ENCODE results near the gene C1orf87. TPM values are rescaled to one million over a fixed set of nuclear protein-coding genes. Genes with fewer than 3 reads are reported as not detected.

Gene C1orf87
- total and polyA plus RNA-seq, 7 experiments from 2014 or later: not detected

DNA sequence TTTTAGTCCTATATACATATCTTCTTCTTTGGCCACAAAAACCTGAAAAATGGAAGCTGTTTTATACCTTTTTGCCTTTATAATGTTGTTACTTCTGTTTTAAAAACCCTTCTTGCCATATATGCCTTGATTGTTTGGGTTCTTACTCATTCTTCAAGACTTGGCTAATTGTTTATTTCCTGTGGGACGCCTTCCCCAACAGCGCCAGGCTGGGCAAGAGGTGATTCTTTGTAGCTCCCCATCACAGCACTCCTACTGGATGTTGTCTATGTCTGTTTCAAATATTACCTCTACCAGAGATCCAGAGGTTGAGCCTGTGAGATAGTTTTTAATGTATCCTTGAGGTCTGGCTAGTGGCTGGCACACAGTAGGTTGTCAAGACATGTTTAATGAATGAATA is 73.8 kb downstream of the C1orf87 start:
- no peaks in the 10 kb centered on the region for H3K9me3 ChIP-seq (ENCODE audit: control insufficient read depth in 2 of 3, low read length in 3 of 3)
- Mint-ChIP-seq H3K9me3 (peaks cover 0 to 4% (median 0%) of the 10 kb centered on the region in 11 donors), H3K36me3 (no peaks in the 10 kb centered on the region), H3K27ac (no peak overlapping the region), H3K4me1 (no peaks in the 10 kb centered on the region), H3K4me3 (no peak overlapping the region), H3K27me3 (peaks cover 6 to 30% (median 22%) of the 10 kb centered on the region in 5 donors)
- ATAC-seq (no peak), DNase-seq (no peak)
- H3K27me3 ChIP-seq (ENCODE audit: control insufficient read depth in 2 of 2, insufficient read depth in 2 of 2, low read length in 2 of 2): no peaks in the 10 kb centered on the region
- H3K27ac ChIP-seq (ENCODE audit: low read depth, low read length): no peak overlapping the region
- intact Hi-C loops (cut with micrococcal nuclease): no loop called here
- H3K4me1 ChIP-seq (ENCODE audit: control insufficient read depth in 2 of 2, insufficient read depth in 2 of 2, low read length in 2 of 2): no peaks in the 10 kb centered on the region
- ChIA-PET POLR2A (no interaction called here), CTCF (no interaction called here)
- H3K4me3 ChIP-seq (ENCODE audit: low read length): no peak overlapping the region
- H3K36me3 ChIP-seq (ENCODE audit: control insufficient read depth in 2 of 3, insufficient read depth in 3 of 3, low read length in 3 of 3): no peaks in the 10 kb centered on the region

DNA sequence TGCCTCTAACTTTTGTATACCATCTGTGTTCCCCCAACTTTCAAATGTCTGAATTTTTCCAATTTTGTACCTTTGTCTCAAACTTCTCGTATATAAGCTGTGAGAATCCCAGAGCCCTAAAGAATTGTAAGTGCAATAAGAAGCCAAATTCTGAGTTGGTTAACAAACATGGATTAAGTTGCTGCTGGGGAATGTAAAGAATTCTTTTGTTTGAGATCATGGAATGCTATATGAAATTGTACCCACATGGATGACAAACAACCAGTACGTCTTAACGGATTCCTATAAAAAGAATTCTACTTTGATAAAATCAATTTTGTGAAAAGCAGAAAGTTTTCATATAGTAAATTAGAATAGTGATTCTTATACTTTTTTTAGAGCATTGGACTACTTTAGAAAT is 74.6 kb downstream of the C1orf87 start:
- Mint-ChIP-seq H3K4me1 (no peaks in the 10 kb centered on the region), H3K27me3 (peaks cover 6 to 29% (median 27%) of the 10 kb centered on the region in 5 donors), H3K36me3 (no peaks in the 10 kb centered on the region), H3K9me3 (peaks cover 0 to 4% (median 0%) of the 10 kb centered on the region in 11 donors), H3K27ac (no peak overlapping the region), H3K4me3 (no peak overlapping the region)
- no peak overlapping the region for H3K4me3 ChIP-seq (ENCODE audit: low read length)
- ATAC-seq (no peak), DNase-seq (no peak)
- H3K9me3 ChIP-seq (ENCODE audit: control insufficient read depth in 2 of 3, low read length in 3 of 3): no peaks in the 10 kb centered on the region
- ChIA-PET POLR2A (no interaction called here), CTCF (no interaction called here)
- H3K27me3 ChIP-seq (ENCODE audit: control insufficient read depth in 2 of 2, insufficient read depth in 2 of 2, low read length in 2 of 2): no peaks in the 10 kb centered on the region
- H3K36me3 ChIP-seq (ENCODE audit: control insufficient read depth in 2 of 3, insufficient read depth in 3 of 3, low read length in 3 of 3): no peaks in the 10 kb centered on the region
- intact Hi-C loops (cut with micrococcal nuclease): no loop called here
- no peak overlapping the region for H3K27ac ChIP-seq (ENCODE audit: low read depth, low read length)
- H3K4me1 ChIP-seq (ENCODE audit: control insufficient read depth in 2 of 2, insufficient read depth in 2 of 2, low read length in 2 of 2): no peaks in the 10 kb centered on the region

DNA sequence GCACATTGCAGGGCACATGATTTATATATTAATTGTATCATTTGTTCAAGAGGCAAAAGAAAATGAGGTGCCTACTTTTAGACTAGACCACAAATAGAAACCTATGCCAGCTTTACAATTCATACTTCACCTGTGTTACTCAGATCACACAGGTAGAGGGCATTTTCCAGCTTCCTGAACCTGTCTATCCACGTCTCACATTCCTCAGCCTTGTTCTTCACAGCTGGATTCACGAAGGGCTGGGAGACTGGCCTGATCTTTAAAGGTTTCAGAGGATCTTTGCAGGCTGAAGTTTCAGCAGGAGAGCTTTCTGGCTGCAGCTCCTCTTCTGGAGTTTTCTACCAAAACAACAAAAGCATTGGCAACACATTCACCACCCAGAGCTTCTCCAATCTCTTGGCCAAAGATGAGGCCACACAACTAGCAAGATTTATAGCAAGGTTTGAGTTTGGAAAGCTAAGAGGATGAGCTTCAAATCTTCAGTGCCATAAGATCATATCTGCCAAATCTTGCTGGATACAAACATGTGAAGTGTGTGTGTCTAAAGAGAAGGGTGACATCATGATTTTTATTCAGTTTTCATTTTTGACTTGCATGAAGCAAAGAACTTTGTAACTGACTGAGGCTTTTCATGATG is 76.0 kb downstream of the C1orf87 start:
- Histone ChIP-seq H3K36me3 (ENCODE audit: control insufficient read depth in 2 of 3, insufficient read depth in 3 of 3, low read length in 3 of 3) (no peaks in the 10 kb centered on the region), H3K27me3 (ENCODE audit: control insufficient read depth in 2 of 2, insufficient read depth in 2 of 2, low read length in 2 of 2) (no peaks in the 10 kb centered on the region), H3K4me1 (ENCODE audit: control insufficient read depth in 2 of 2, insufficient read depth in 2 of 2, low read length in 2 of 2) (no peaks in the 10 kb centered on the region), H3K9me3 (ENCODE audit: control insufficient read depth in 2 of 3, low read length in 3 of 3) (no peaks in the 10 kb centered on the region), H3K27ac (ENCODE audit: low read depth, low read length) (no peak overlapping the region), H3K4me3 (ENCODE audit: low read length) (no peak overlapping the region)
- Mint-ChIP-seq H3K4me3 (no peak overlapping the region), H3K9me3 (peaks cover 0 to 4% (median 0%) of the 10 kb centered on the region in 11 donors), H3K36me3 (no peaks in the 10 kb centered on the region), H3K4me1 (no peaks in the 10 kb centered on the region), H3K27ac (no peak overlapping the region), H3K27me3 (peaks cover 6 to 30% (median 25%) of the 10 kb centered on the region in 5 donors)
- intact Hi-C loops (cut with micrococcal nuclease): no loop called here
- CTCF ChIA-PET: no interaction called here
- ATAC-seq: no peak
- no peak for DNase-seq
- POLR2A ChIA-PET: no interaction called here

DNA sequence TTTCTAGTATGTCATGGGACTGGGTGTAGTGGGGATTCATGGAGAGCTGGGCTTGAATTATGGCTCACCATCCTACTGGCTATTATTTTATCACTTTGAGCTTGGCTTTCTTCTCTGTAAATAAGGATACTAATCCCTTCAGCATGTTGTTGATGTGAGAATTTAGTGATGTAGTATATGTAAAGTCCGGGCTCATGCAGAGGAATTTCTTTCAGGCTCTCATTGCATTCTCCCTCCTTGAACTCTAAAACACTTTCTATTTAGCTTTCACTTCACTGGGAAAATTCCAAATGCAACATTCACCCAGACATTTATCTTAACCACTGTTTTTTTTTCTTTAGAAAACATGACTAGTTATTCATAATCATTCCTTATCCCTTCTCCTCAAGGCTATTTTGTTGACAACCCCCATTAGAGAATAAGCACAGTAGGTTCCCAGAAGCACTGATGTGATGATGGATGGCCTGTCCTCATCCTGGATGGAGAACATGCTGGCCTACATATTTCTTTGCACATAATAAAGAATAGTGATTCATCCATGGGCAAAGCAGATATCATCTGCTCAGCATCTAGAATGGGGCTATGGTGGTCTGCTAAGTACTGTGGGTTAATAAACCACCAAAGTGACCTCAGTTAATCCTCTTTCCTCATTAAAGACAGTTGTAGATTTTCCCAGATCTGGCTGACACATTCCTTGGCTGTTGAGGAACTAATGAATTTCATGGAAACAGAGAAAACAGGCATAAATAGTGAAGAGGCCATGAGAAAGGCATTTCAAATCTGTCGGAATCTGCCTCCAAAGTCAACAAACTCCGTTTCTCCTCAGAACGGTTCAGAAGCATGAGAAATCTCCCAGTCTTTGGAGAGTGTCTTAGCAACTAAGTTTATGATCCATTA is 79.0 kb downstream of the C1orf87 start:
- CTCF ChIA-PET: no interaction called here
- Histone ChIP-seq H3K27me3 (ENCODE audit: control insufficient read depth in 2 of 2, insufficient read depth in 2 of 2, low read length in 2 of 2) (no peaks in the 10 kb centered on the region), H3K36me3 (ENCODE audit: control insufficient read depth in 2 of 3, insufficient read depth in 3 of 3, low read length in 3 of 3) (no peaks in the 10 kb centered on the region), H3K27ac (ENCODE audit: low read depth, low read length) (no peak overlapping the region), H3K4me3 (ENCODE audit: low read length) (no peak overlapping the region), H3K9me3 (ENCODE audit: control insufficient read depth in 2 of 3, low read length in 3 of 3) (no peaks in the 10 kb centered on the region), H3K4me1 (ENCODE audit: control insufficient read depth in 2 of 2, insufficient read depth in 2 of 2, low read length in 2 of 2) (no peaks in the 10 kb centered on the region)
- H3K9me3 Mint-ChIP-seq: peaks cover 0 to 4% (median 0%) of the 10 kb centered on the region in 11 donors
- H3K27ac Mint-ChIP-seq: no peak overlapping the region
- intact Hi-C loops (cut with micrococcal nuclease): no loop called here
- no peak overlapping the region for H3K4me3 Mint-ChIP-seq
- no peaks in the 10 kb centered on the region for H3K36me3 Mint-ChIP-seq
- POLR2A ChIA-PET: no interaction called here
- no peaks in the 10 kb centered on the region for H3K4me1 Mint-ChIP-seq
- no peak for ATAC-seq
- DNase-seq: no peak
- H3K27me3 Mint-ChIP-seq: peaks cover 3 to 24% (median 18%) of the 10 kb centered on the region in 5 donors

DNA sequence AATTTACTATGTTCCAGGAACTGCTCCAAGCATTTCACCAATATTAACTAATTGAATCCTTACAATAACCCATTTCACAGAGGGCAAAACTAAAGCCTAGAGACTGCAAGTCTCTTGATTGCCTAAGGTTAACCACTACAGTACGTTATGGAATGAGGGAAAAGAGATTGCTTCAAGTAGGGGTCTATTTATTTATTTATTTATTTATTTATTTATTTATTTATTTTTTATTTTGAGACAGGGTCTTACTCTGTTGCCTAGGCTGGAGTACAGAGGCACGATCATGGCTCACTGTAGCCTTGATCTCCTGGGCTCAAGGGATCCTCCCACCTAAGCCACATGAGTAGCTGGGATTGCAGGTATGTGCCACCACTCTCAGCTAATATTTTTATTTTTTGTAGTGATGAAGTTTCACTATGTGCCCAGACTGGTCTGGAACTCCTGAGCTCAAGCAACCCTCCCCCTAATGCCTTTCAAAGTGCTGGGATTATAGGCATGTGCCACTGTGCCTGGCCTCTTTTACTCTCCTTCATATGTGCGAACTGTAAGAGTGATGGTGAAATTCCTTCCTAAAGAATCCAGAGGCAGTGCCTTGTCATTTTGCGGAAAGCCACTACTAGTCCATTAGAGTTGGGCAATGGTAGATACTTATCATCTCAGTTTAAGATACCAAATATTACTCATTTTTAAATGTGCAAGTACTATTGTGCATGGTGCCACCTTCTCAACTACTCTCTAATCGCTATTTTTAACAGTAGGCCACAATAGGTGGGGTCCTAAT is 81.3 kb downstream of the C1orf87 start:
- ChIA-PET CTCF (no interaction called here), POLR2A (no interaction called here)
- H3K27me3 ChIP-seq (ENCODE audit: control insufficient read depth in 2 of 2, insufficient read depth in 2 of 2, low read length in 2 of 2): no peaks in the 10 kb centered on the region
- H3K36me3 Mint-ChIP-seq: no peaks in the 10 kb centered on the region
- H3K36me3 ChIP-seq (ENCODE audit: control insufficient read depth in 2 of 3, insufficient read depth in 3 of 3, low read length in 3 of 3): no peaks in the 10 kb centered on the region
- H3K27ac ChIP-seq (ENCODE audit: low read depth, low read length): no peak overlapping the region
- no peaks in the 10 kb centered on the region for H3K4me1 Mint-ChIP-seq
- no peaks in the 10 kb centered on the region for H3K4me1 ChIP-seq (ENCODE audit: control insufficient read depth in 2 of 2, insufficient read depth in 2 of 2, low read length in 2 of 2)
- no peak overlapping the region for H3K27ac Mint-ChIP-seq
- H3K27me3 Mint-ChIP-seq: peaks cover 0 to 22% (median 17%) of the 10 kb centered on the region in 5 donors
- H3K4me3 ChIP-seq (ENCODE audit: low read length): no peak overlapping the region
- intact Hi-C loops (cut with micrococcal nuclease): no loop called here
- no peak for ATAC-seq
- no peak for DNase-seq
- no peak overlapping the region for H3K4me3 Mint-ChIP-seq
- H3K9me3 ChIP-seq (ENCODE audit: control insufficient read depth in 2 of 3, low read length in 3 of 3): no peaks in the 10 kb centered on the region
- H3K9me3 Mint-ChIP-seq: peaks cover 0 to 4% (median 0%) of the 10 kb centered on the region in 11 donors

DNA sequence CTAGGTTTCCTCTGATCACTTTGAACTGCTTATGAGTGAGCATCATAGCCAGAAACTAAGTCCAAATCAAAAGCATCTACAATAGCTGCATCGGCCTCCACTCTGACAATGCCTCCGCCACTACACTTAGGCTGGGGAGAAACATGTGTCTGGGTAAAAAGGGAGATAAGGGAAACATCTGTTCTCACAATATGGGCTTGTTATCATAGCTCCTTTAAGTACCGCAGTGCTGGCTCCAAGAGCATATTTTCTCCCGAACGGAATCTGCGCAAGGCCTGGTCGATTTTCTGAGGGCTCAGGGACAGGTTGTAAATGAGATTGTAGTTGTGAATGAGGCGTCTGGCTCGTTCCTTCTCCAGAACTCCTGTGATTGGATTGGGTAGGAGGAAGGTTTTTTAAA is 83.1 kb downstream of the C1orf87 start:
- H3K4me1 Mint-ChIP-seq: no peaks in the 10 kb centered on the region

More for the DNA sequence above, 83.1 kb downstream of the C1orf87 start:
- ChIA-PET CTCF (no interaction called here), POLR2A (no interaction called here)
- intact Hi-C loops (cut with micrococcal nuclease): no loop called here
- ATAC-seq (no peak), DNase-seq (no peak)
- no peak overlapping the region for H3K27ac Mint-ChIP-seq
- peaks cover 0 to 3% (median 0%) of the 10 kb centered on the region in 11 donors for H3K9me3 Mint-ChIP-seq
- no peak overlapping the region for H3K4me3 Mint-ChIP-seq
- no peaks in the 10 kb centered on the region for H3K27me3 ChIP-seq (ENCODE audit: control insufficient read depth in 2 of 2, insufficient read depth in 2 of 2, low read length in 2 of 2)
- peaks cover 0 to 19% (median 6%) of the 10 kb centered on the region in 5 donors for H3K27me3 Mint-ChIP-seq
- no peaks in the 10 kb centered on the region for H3K36me3 ChIP-seq (ENCODE audit: control insufficient read depth in 2 of 3, insufficient read depth in 3 of 3, low read length in 3 of 3)
- H3K9me3 ChIP-seq (ENCODE audit: control insufficient read depth in 2 of 3, low read length in 3 of 3): no peaks in the 10 kb centered on the region
- no peaks in the 10 kb centered on the region for H3K36me3 Mint-ChIP-seq
- H3K27ac ChIP-seq (ENCODE audit: low read depth, low read length): no peak overlapping the region
- no peak overlapping the region for H3K4me3 ChIP-seq (ENCODE audit: low read length)
- H3K4me1 ChIP-seq (ENCODE audit: control insufficient read depth in 2 of 2, insufficient read depth in 2 of 2, low read length in 2 of 2): no peaks in the 10 kb centered on the region
